Activated CD8-positive, alpha-beta T cell treated with anti-CD3 and anti-CD28 coated beads, Interleukin-2, amount 10 ng/mL, durations not matched to agents 7 days and 5 days (primary cell): Measurements from ENCODE around the gene RTN4RL1. TPM values are rescaled to one million over a fixed set of nuclear protein-coding genes. Genes with fewer than 3 reads are reported as not detected.
"Not testable (repeated sequence)": the region's sequence is repeated elsewhere in the genome, so short reads cannot be mapped to it uniquely, and the experiment has no call there.

Experiments
- ATAC-seq: fragments of 150-1000 bp; cut with Tn5 transposase; one replicate; pipeline ENCODE4 v1.10.0; 2021; ENCODE audit warnings: moderate library complexity
- CTCF ChIA-PET: fragments of 350-600 bp; sonication (Branson Sonifier 250); formaldehyde crosslinking; loops from one replicate; lab custom pipeline; 2021; ENCODE audit warnings: antibody characterized with exemption; lab: Charles Lee
- POLR2A ChIA-PET: fragments of 350-600 bp; sonication (Branson Sonifier 250); formaldehyde crosslinking; loops from one replicate; lab custom pipeline; 2021; ENCODE audit warnings: antibody characterized with exemption; lab: Charles Lee
- DNase-seq: peaks from one replicate; pipeline ENCODE4 v3.0.0-alpha.2; 2020
- H3K27ac Mint-ChIP-seq: one replicate; pipeline ENCODE4 v1.8.0; 2021; ENCODE audit warnings: mild to moderate bottlenecking, mixed read lengths
- H3K27me3 Mint-ChIP-seq: one replicate; pipeline ENCODE4 v1.8.0; 2021; ENCODE audit warnings: low read depth, mixed read lengths
- H3K36me3 Mint-ChIP-seq: one replicate; pipeline ENCODE4 v1.8.0; 2021; ENCODE audit warnings: low read depth, mixed read lengths
- H3K4me1 Mint-ChIP-seq: one replicate; pipeline ENCODE4 v1.8.0; 2021; ENCODE audit warnings: low read depth, mixed read lengths
- H3K4me3 Mint-ChIP-seq: one replicate; pipeline ENCODE4 v1.8.0; 2021; ENCODE audit warnings: mild to moderate bottlenecking, mixed read lengths
- H3K9me3 Mint-ChIP-seq: one replicate; pipeline ENCODE4 v1.8.0; 2022; ENCODE audit warnings: mixed read lengths; ENCODE audit not compliant: insufficient read depth
- microRNA-seq: library from miRNA; unstranded; fragments of <30 nt; microRNA quantifications from one replicate; pipeline ENCODE4 v1.2.0, GENCODE V29; 2022
- total RNA-seq, 2 experiments: library from RNA; stranded (reverse); gene quantifications; one replicate each; pipeline ENCODE4 v1.2.3, GENCODE V29; 2021

The RTN4RL1 gene
- total RNA-seq, 2 experiments from 2014 or later: 0.10 to 0.18 TPM

DNA sequence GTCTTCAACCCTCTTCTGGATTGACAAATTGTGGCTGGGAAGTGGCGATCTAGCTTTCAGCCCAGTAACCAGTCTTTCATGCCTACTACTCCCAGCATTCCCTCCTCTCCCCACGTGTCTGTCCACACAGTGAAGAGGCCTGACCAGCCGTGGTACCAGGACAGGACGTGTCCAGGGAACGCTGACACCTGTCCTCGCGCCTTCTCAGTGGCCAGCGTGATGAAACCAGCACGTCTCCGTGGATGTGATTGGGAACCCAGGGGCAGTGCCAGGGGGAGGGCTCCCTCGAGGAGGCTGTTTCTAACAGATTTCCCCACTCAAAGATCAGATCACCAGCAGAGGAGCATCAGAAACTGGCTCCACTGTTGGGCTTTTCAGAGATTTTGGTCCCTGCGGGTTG, 126.3 kb downstream of the RTN4RL1 start:
- POLR2A ChIA-PET: no interaction called here
- CTCF ChIA-PET: no interaction called here
- ATAC-seq: no peak
- Mint-ChIP-seq H3K36me3 (peaks cover 49% of the 10 kb centered on the region), H3K9me3 (no peaks in the 10 kb centered on the region), H3K27ac (no peak overlapping the region), H3K4me1 (peaks cover 2% of the 10 kb centered on the region), H3K27me3 (peaks cover 2% of the 10 kb centered on the region), H3K4me3 (no peak overlapping the region)
- DNase-seq: no peak

DNA sequence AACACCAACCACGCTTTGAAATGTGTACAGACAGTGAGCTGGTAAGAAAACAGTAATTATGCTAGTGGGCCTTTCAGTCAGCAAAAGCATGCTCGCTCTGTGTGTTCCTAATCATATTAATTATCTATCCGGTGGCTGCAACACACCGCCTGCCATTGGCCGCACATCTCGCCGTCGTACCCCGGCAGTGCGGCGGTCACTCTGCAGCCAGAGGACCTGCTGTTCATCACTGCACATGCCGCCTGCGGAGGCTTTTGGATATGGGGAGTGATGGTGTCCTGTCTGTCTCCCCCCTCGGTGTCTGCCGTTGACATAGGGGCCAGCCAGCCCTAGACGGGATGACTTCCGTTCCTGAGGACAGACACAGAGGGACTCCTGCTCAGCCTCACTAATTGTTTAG, 126.8 kb downstream of the RTN4RL1 start:
- H3K4me3 Mint-ChIP-seq: no peak overlapping the region
- POLR2A ChIA-PET: no interaction called here
- H3K9me3 Mint-ChIP-seq: no peaks in the 10 kb centered on the region
- CTCF ChIA-PET: no interaction called here
- H3K4me1 Mint-ChIP-seq: peaks cover 2% of the 10 kb centered on the region
- no peak overlapping the region for H3K27ac Mint-ChIP-seq
- no peak for ATAC-seq
- peaks cover under 1% of the 10 kb centered on the region for H3K27me3 Mint-ChIP-seq
- DNase-seq: no peak
- peaks cover 52% of the 10 kb centered on the region for H3K36me3 Mint-ChIP-seq

DNA sequence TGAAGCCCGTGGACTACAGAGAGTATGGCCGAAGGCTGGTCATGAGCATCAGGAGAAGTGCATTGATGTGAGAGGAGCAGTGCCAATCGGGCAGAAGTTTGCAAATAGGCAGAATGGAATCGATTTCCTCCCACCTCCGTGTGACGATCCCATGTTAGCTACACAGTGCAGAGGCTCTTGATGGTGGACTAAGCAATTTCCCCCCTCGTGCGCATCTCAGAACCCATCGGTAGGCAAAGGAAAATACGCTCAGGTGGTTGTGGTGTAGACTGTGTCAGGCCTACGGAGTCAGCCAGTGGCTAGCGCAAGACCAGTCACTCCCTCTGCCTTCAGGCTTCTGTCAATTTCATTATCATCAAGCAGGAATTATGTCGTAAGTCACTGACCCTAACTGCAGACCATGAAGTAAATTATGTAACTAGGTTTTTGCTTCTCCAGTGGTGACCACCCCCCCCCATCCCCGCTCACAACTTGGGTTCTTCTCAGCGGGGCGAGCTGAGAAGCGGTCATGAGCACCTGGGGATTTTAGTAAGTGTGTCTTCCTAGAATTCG, 128.0 kb downstream of the RTN4RL1 start:
- H3K9me3 Mint-ChIP-seq: no peaks in the 10 kb centered on the region
- ATAC-seq (no peak), DNase-seq (no peak)
- ChIA-PET CTCF (no interaction called here), POLR2A (no interaction called here)
- peaks cover 63% of the 10 kb centered on the region for H3K36me3 Mint-ChIP-seq
- H3K27me3 Mint-ChIP-seq: no peaks in the 10 kb centered on the region
- H3K4me1 Mint-ChIP-seq: peaks cover 2% of the 10 kb centered on the region
- no peak overlapping the region for H3K4me3 Mint-ChIP-seq
- no peak overlapping the region for H3K27ac Mint-ChIP-seq

DNA sequence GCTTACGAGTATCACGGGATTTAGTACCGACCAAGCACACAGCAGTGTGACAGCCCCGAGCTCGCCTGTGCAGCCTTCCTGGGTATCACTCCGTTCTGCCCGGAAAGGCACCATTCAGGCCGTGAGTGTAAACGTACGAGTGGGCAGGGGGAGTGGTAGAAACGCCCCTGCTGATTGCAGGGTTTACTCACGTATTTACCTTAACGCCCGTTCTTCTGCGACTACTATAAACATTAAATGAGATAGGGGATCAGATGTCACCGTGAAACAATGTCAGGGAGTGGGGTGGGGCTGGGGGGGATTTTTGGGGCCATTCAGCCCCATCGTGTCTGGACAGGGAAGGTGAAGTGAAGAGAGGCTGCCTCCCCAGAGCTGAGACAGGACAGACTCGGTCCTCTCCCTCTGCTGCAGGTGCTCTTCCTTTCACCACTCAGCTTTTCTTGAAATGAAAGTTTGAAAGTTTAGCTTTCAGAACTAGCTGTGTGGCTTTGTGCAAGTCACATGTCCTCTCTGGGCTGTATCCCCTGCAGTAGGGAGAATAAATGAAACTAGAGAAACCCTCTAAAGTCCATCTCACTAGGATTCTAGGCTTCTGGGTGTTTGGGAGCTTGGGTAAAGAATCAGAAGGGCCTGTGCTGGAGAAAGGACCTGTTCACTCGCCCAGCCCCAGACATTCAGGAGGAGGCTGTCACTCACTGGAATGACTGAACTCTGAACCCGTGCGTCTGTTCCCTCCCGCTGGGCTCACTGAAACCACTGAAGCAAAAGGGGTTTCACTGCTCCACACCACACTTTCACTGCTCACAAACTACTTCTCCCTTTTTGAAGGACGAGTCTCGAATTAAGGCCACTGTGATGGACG, 128.7 kb downstream of the RTN4RL1 start:
- ChIA-PET CTCF (no interaction called here), POLR2A (interaction anchor here (0.6 kb wide), 1 partner anchor 172 kb away, joined by 4 read pairs; the partner anchor contains the start of gene WDR81)
- no peak for DNase-seq
- Mint-ChIP-seq H3K27me3 (no peaks in the 10 kb centered on the region), H3K4me1 (peaks cover 2% of the 10 kb centered on the region), H3K36me3 (peaks cover 68% of the 10 kb centered on the region), H3K27ac (no peak overlapping the region), H3K4me3 (no peak overlapping the region), H3K9me3 (no peaks in the 10 kb centered on the region)
- no peak for ATAC-seq

DNA sequence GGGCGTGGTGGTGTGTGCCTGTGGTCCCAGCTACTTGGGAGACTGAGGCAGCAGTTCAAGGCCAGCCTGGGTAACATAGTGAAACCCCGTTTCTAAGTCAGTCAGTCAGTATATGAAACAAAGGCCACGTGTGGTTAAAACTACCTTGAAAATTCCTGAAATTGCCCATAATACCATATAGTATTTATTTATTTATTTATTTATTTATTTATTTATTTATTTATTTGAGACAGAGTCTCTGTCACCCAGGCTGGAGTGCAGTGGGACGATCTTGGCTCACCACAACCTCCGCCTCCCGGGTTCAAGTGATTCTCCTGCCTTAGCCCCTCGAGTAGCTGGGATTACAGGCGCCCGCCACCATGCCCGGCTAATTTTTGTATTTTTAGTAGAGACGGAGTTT, 129.7 kb downstream of the RTN4RL1 start:
- CTCF ChIA-PET, H3K27me3 Mint-ChIP-seq, POLR2A ChIA-PET, H3K9me3 Mint-ChIP-seq, H3K4me3 Mint-ChIP-seq, H3K27ac Mint-ChIP-seq, ATAC-seq, H3K4me1 Mint-ChIP-seq, DNase-seq: not testable (repeated sequence)
- peaks cover 74% of the 10 kb centered on the region for H3K36me3 Mint-ChIP-seq

DNA sequence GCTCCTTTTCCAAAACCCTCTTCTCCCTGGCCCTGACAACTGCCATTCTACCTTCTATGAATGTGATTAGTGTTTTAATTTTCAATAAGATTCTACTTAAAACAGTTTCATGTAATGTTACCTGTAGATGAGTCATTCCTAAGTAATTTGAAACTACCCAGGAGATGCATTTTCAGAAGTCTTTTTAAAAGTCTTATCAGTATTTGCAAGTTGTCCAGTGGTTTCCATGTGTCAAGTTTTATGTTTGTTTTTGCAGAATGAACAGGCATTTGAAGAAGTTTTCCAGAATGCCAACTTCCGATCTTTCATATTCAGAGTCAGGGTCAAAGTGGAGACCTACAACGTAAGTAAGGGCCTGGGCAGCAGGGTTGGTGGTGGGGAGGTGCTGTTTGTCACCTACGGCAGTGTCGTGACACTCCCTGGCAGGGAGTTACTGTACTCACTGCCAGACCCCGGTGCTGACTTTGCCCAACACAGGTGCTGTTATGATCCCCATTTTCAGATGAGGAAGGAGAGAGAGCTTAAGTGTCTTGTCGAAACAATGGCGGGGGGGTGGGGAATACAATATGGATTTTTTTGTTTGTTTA, 130.3 kb downstream of the RTN4RL1 start:
- no peaks in the 10 kb centered on the region for H3K9me3 Mint-ChIP-seq
- peaks cover 74% of the 10 kb centered on the region for H3K36me3 Mint-ChIP-seq
- CTCF ChIA-PET: no interaction called here
- ATAC-seq: no peak
- no peaks in the 10 kb centered on the region for H3K27me3 Mint-ChIP-seq
- peaks cover 7% of the 10 kb centered on the region for H3K4me1 Mint-ChIP-seq
- no peak for DNase-seq
- no peak overlapping the region for H3K27ac Mint-ChIP-seq
- no peak overlapping the region for H3K4me3 Mint-ChIP-seq
- POLR2A ChIA-PET: no interaction called here

DNA sequence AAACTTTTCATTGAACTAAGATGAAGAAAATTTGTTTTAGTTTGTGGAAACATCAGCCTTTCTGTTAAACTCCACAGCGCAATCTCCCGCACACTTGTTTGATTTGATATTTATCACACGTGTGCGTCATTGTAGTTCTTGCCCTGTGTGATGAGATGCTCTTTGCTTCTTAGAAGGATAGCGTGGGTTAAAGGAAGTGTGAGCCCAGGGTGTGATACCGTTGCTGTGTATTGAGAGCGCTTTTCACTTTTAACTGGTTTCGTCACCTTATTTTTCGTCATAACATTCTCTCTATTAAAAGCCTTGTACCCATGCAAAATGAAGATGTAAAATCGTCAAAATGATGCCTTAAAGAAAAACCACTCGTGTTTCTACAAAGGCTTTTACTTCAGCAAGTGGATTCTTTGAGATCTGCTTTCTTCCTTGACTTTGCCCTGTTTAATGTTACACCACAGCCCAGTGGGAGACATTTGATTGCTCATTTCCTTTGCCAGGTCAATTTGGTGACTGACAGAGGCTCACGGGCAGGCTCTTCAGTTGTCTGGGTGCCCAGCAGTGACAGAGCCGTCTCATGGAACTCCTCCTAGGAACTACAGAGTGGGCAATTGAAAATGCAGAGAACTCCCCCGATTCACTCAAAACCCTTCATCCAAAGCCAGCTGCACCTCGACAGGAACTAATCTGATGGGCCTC, 134.2 kb downstream of the RTN4RL1 start:
- Mint-ChIP-seq H3K36me3 (peaks cover 66% of the 10 kb centered on the region), H3K9me3 (no peaks in the 10 kb centered on the region), H3K27me3 (no peaks in the 10 kb centered on the region), H3K4me3 (no peak overlapping the region), H3K27ac (peak overlapping the region; percentile 39), H3K4me1 (peaks cover 7% of the 10 kb centered on the region)
- DNase-seq (no peak), ATAC-seq (peak; percentile 67)
- ChIA-PET POLR2A (no interaction called here), CTCF (interaction anchor here (1.1 to 1.6 kb wide), 2 partner anchors 25 to 171 kb away, joined by 3 to 5 read pairs; no protein-coding TSS in a partner anchor)

DNA sequence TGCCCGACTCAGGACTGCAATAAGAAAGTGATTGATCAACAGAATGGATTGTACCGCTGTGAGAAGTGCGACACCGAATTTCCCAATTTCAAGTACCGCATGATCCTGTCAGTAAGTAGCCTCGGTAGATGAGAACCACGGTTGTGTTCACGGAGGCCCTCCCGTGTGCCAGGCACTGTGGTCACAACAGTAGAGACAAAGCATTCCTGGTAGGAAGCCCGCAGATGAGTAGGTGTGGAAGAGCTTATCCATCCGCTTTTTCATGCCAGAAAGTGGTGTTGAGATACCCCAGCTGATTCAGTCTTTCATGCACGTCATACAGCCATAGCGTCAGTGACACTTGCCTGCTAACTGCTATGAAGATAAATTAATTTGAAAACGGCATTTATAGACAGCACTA, 136.4 kb downstream of the RTN4RL1 start:
- no peak for DNase-seq
- H3K9me3 Mint-ChIP-seq: no peaks in the 10 kb centered on the region
- H3K4me1 Mint-ChIP-seq: peaks cover 4% of the 10 kb centered on the region
- CTCF ChIA-PET: interaction anchor here (1.0 to 1.2 kb wide), 2 partner anchors 9 to 20 kb away, joined by 3 to 4 read pairs; no protein-coding TSS in a partner anchor
- no peak overlapping the region for H3K27ac Mint-ChIP-seq
- H3K27me3 Mint-ChIP-seq: no peaks in the 10 kb centered on the region
- ATAC-seq: no peak
- H3K36me3 Mint-ChIP-seq: peaks cover 71% of the 10 kb centered on the region
- H3K4me3 Mint-ChIP-seq: no peak overlapping the region
- POLR2A ChIA-PET: no interaction called here

Small RNA genes within 50 kb of the gene (microRNA-seq; reads per million reads assigned to microRNA genes)
- gene MIR132: 1,374 reads per million, percentile 84 among the genes with 10 or more reads in this experiment
- 19.5 reads per million, percentile 34 among the genes with 10 or more reads in this experiment for gene MIR212

Other genes with a start within 250 kb of the RTN4RL1 start
- 10 to 100 TPM; 40.3 to 41.7 TPM for gene SMYD4, start 195.4 kb downstream of the RTN4RL1 start, total RNA-seq
- 100 to 1,000 TPM; 314 to 325 TPM for gene RPA1, start 195.3 kb downstream of the RTN4RL1 start, total RNA-seq
- gene DPH1, start 4.8 kb upstream of the RTN4RL1 start, total RNA-seq: 10 to 100 TPM; 24.6 to 24.7 TPM
- 10 to 100 TPM; 34.9 to 40.1 TPM for gene OVCA2, start 16.7 kb upstream of the RTN4RL1 start, total RNA-seq
- gene HIC1, start 29.8 kb upstream of the RTN4RL1 start, total RNA-seq: 10 to 100 TPM; 66.8 to 70.8 TPM